Glutamatergic neuron (in vitro differentiated cells): ENCODE data around the gene GALNT17. TPM values are rescaled to one million over a fixed set of nuclear protein-coding genes. Genes with fewer than 3 reads are reported as not detected.

ENCODE experiments used
- DNase-seq: peaks from one replicate; pipeline ENCODE4 v3.0.0; 2022
- H3K27ac Mint-ChIP-seq: one replicate; pipeline ENCODE4 v1.8.0; 2020; ENCODE audit warnings: mild to moderate bottlenecking, mixed read lengths, inconsistent platforms; ENCODE audit not compliant: unreplicated experiment
- H3K27me3 Mint-ChIP-seq: one replicate; pipeline ENCODE4 v1.8.0; 2020; ENCODE audit warnings: mild to moderate bottlenecking, moderate library complexity, mixed read lengths, inconsistent platforms; ENCODE audit not compliant: unreplicated experiment
- H3K36me3 Mint-ChIP-seq: one replicate; pipeline ENCODE4 v1.8.0; 2020; ENCODE audit warnings: mild to moderate bottlenecking, mixed read lengths, inconsistent platforms; ENCODE audit not compliant: unreplicated experiment
- H3K4me1 Mint-ChIP-seq: one replicate; pipeline ENCODE4 v1.8.0; 2020; ENCODE audit warnings: mild to moderate bottlenecking, low read depth, mixed read lengths, inconsistent platforms; ENCODE audit not compliant: unreplicated experiment
- H3K4me3 Mint-ChIP-seq: one replicate; pipeline ENCODE4 v1.8.0; 2020; ENCODE audit warnings: mild to moderate bottlenecking, mixed read lengths, inconsistent platforms; ENCODE audit not compliant: unreplicated experiment
- H3K9me3 Mint-ChIP-seq: one replicate; pipeline ENCODE4 v1.8.0; 2020; ENCODE audit warnings: mild to moderate bottlenecking, moderate library complexity, mixed read lengths, inconsistent platforms; ENCODE audit not compliant: unreplicated experiment
- total RNA-seq: library from RNA; stranded (reverse); fragmentation: NEBNext Ultra II Directional; extraction: Animal tissue kit (Norgen Biotek cat#: 25700); gene quantifications from one replicate; pipeline ENCODE4 v1.2.1, GENCODE V29; 2021; ENCODE audit not compliant: unreplicated experiment
- TF ChIP-seq, protein P1 (sequence below): fragments of 200-600 bp; sonication (generic); IDR thresholded peaks from one replicate; pipeline ENCODE4 v1.5.0; 2021; ENCODE audit not compliant: partially characterized antibody, unreplicated experiment

GALNT17 gene
- total RNA-seq, 1 donor from 2014 or later: 42.0 TPM

DNA sequence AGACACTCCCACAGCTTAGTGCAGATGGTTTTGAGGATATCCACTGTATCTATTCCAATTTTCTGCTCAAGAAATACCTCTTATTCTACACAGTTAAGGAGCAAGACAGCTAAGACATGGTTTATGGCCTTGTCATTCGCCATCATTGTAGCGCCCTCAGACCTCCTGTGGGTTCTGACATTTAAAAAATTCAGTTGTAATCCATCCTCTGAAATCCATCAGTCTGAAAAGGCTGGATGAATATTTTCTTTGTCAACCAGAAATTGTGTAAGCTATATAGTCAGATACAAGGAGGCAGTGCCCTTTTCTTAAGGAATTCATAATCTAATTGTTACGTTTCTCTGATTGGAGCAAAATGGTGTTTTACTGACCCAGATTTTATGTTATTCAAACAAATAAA lies 353.6 kb downstream of the GALNT17 start:
- no peaks in the 10 kb centered on the region for H3K27me3 Mint-ChIP-seq
- H3K9me3 Mint-ChIP-seq: peaks cover 3% of the 10 kb centered on the region
- no peak overlapping the region for H3K4me3 Mint-ChIP-seq
- peaks cover 7% of the 10 kb centered on the region for H3K4me1 Mint-ChIP-seq
- peak overlapping the region; percentile 33 for H3K27ac Mint-ChIP-seq
- TF ChIP-seq, protein P1, sequence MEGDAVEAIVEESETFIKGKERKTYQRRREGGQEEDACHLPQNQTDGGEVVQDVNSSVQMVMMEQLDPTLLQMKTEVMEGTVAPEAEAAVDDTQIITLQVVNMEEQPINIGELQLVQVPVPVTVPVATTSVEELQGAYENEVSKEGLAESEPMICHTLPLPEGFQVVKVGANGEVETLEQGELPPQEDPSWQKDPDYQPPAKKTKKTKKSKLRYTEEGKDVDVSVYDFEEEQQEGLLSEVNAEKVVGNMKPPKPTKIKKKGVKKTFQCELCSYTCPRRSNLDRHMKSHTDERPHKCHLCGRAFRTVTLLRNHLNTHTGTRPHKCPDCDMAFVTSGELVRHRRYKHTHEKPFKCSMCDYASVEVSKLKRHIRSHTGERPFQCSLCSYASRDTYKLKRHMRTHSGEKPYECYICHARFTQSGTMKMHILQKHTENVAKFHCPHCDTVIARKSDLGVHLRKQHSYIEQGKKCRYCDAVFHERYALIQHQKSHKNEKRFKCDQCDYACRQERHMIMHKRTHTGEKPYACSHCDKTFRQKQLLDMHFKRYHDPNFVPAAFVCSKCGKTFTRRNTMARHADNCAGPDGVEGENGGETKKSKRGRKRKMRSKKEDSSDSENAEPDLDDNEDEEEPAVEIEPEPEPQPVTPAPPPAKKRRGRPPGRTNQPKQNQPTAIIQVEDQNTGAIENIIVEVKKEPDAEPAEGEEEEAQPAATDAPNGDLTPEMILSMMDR: no peak
- DNase-seq: no peak
- no peaks in the 10 kb centered on the region for H3K36me3 Mint-ChIP-seq

DNA sequence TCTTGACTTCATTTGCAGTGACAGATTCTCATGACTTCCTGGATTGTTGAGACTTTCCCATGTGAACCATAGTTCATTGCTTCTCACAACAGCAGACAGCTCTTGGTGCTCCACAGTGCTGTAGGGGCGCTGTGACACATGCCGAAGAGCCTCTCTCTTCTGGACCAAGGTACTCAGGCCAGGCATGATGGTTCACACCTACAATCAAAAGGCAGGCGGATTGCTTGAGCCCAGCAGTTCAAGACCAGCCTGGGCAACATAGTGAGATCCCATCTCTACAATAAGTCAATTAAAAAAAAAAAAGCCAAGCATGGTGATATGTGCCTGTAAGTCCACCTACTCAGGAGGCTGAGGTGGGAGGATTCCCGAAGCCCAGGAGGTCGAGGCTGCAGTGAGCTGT lies 354.5 kb downstream of the GALNT17 start:
- no peak for DNase-seq
- H3K27ac Mint-ChIP-seq: peak overlapping the region; percentile 80
- peaks cover 7% of the 10 kb centered on the region for H3K4me1 Mint-ChIP-seq
- TF ChIP-seq, protein P1: no peak
- no peaks in the 10 kb centered on the region for H3K36me3 Mint-ChIP-seq
- peaks cover 3% of the 10 kb centered on the region for H3K9me3 Mint-ChIP-seq
- no peak overlapping the region for H3K4me3 Mint-ChIP-seq
- no peaks in the 10 kb centered on the region for H3K27me3 Mint-ChIP-seq

DNA sequence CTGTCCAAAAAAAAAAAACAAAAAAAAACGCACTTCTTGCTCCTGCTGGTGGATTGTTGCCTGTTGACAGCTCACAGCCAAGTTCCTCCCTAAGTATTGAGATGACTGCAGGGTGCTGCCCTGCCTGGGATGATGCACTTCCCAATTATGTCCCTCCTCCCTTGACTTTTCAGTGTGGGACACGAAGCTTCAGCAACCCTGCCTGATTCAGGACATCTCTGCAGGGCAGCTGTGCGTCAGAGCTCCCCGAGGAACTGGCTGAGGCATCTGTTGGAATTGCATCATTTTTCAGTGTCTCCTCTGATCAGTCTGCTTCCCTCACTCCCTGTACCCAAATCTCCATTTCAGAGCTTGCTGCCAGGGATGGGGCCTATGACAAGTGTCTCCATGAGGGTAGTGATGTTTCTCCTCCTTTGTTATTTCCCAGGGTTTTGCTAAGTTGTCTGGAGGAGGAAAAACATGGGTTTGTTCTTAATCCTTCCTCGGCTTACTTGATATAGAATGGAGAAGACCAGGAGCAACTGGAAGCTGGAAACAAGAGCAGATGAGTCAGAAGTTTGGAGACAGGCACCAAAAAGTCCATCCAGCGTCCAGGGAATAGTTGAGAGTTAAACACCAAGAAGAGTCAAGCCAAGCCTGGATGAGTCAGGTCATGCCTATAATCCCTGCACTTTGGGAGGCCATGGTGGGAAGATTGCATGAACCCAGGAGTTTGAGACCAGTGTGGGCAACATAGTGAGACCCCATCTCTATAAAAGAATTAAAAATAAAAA lies 355.1 kb downstream of the GALNT17 start:
- Mint-ChIP-seq H3K36me3 (no peaks in the 10 kb centered on the region), H3K27ac (peak overlapping the region; percentile 92), H3K4me1 (peaks cover 7% of the 10 kb centered on the region), H3K9me3 (peaks cover 3% of the 10 kb centered on the region), H3K27me3 (no peaks in the 10 kb centered on the region), H3K4me3 (peak overlapping the region; percentile 64)
- DNase-seq: peak; percentile 60
- TF ChIP-seq, protein P1: no peak

DNA sequence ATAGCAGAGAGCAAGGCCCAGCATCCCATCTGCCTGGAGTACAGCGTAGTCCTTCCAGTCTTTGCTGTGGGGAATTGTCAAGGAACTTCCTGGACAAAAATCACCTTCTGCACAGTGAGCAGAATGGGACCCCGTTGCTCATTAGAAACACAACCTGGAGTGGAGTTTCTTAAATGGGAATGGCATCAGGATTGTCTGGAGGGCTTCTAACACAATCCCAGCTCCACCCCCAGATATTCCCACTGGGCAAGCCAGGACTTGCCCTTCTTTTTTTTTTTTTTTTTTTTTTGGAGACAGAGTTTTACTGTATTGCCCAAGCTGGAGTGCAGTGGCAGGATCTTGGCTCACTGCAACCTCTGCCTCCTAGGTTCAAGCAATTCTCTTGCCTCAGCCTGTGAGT lies 356.4 kb downstream of the GALNT17 start:
- Mint-ChIP-seq H3K9me3 (peaks cover 3% of the 10 kb centered on the region), H3K4me3 (no peak overlapping the region), H3K36me3 (no peaks in the 10 kb centered on the region), H3K27ac (peak overlapping the region; percentile 92), H3K27me3 (no peaks in the 10 kb centered on the region), H3K4me1 (peaks cover 7% of the 10 kb centered on the region)
- peak; percentile 52 for DNase-seq
- TF ChIP-seq, protein P1: no peak

DNA sequence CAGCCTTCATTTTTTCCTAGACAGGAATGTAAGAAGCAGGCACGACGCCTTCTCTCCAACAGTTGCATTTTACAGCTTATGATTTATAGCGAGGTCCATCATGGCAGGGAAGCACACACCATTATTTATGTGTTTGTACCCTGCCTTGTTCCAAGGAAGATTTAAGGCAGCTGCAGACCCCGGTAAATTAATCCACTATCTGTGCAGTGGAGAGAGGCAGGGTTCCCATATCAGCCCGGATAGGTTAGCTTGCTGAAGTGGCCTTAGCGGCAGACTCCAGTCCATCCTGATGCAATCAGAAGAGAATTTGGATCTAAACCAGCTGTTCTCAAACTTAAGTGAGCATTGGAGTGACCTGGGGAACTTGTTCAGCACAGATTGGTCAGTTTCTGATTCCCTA lies 359.4 kb downstream of the GALNT17 start:
- no peak overlapping the region for H3K4me3 Mint-ChIP-seq
- TF ChIP-seq, protein P1: no peak
- no peaks in the 10 kb centered on the region for H3K36me3 Mint-ChIP-seq
- H3K9me3 Mint-ChIP-seq: peaks cover 6% of the 10 kb centered on the region
- no peak for DNase-seq
- peaks cover 4% of the 10 kb centered on the region for H3K27me3 Mint-ChIP-seq
- H3K27ac Mint-ChIP-seq: no peak overlapping the region
- H3K4me1 Mint-ChIP-seq: peaks cover 17% of the 10 kb centered on the region
